Keratinocyte (primary cell): Measurements from ENCODE around the gene PDCD11. TPM values are rescaled to one million over a fixed set of nuclear protein-coding genes. Genes with fewer than 3 reads are reported as not detected.
A peak's percentile ranks its signal among the peaks of the same experiment; 100 is the strongest.

Experiments used
- DNase-seq: peaks from one replicate; pipeline ENCODE4 v3.0.0-alpha.2; 2011; ENCODE audit warnings: low read depth, missing footprints, low spot score
- FAIRE-seq: peaks from 2 replicates; lab custom pipeline; 2011; peaks lifted over from hg19 to GRCh38; lab: Jason Lieb, UNC
- H2AFZ ChIP-seq: 2 replicates; pipeline ENCODE4 v1.6.0; 2012; ENCODE audit warnings: low read length, control low read depth, inconsistent platforms; ENCODE audit not compliant: control insufficient read depth
- H3K27ac ChIP-seq: 2 replicates; pipeline ENCODE4 v1.5.1; 2011; ENCODE audit warnings: low read length; ENCODE audit not compliant: control insufficient read depth, insufficient read depth
- H3K27me3 ChIP-seq: 3 replicates; pipeline ENCODE4 v1.6.0; 2011; ENCODE audit warnings: low read length; ENCODE audit not compliant: control insufficient read depth, insufficient read depth; ENCODE audit errors: extremely low read depth
- H3K36me3 ChIP-seq, 2 experiments: 2 replicates in 1 of 2; 3 replicates in 1 of 2; pipeline ENCODE4 v1.5.1; 2011; ENCODE audit warnings: low read length in 2 of 2, mild to moderate bottlenecking in 1 of 2; ENCODE audit not compliant: control insufficient read depth in 2 of 2, insufficient read depth in 2 of 2; ENCODE audit errors: extremely low read depth in 1 of 2
- H3K4me1 ChIP-seq: 3 replicates; pipeline ENCODE4 v1.5.1; 2011; ENCODE audit warnings: low read length; ENCODE audit not compliant: control insufficient read depth, insufficient read depth; ENCODE audit errors: extremely low read depth
- H3K4me2 ChIP-seq: 3 replicates; pipeline ENCODE4 v1.6.0; 2011; ENCODE audit warnings: low read depth, low read length; ENCODE audit not compliant: control insufficient read depth, insufficient read depth; ENCODE audit errors: extremely low read depth
- H3K4me3 ChIP-seq, 3 experiments: fragments of 200-600 bp in 1 of 3; sonication (generic) in 1 of 3; 2 replicates in 2 of 3; 3 replicates in 1 of 3; pipeline ENCODE4 v1.5.1; 2011 to 2016; ENCODE audit warnings: low read length in 3 of 3, mild to moderate bottlenecking in 3 of 3, control low read depth in 2 of 3, inconsistent platforms in 1 of 3, low read depth in 1 of 3, mixed read lengths in 1 of 3, mixed run types in 1 of 3, moderate library complexity in 1 of 3; ENCODE audit not compliant: control insufficient read depth in 2 of 3, insufficient read depth in 2 of 3; ENCODE audit errors: extremely low read depth in 1 of 3
- H3K79me2 ChIP-seq: 2 replicates; pipeline ENCODE4 v1.6.0; 2012; ENCODE audit warnings: low read length; ENCODE audit not compliant: control insufficient read depth, insufficient read depth
- H3K9ac ChIP-seq: 3 replicates; pipeline ENCODE4 v1.6.0; 2011; ENCODE audit warnings: low read length; ENCODE audit not compliant: control insufficient read depth, insufficient read depth; ENCODE audit errors: extremely low read depth
- H3K9me1 ChIP-seq: 3 replicates; pipeline ENCODE4 v1.6.0; 2011; ENCODE audit warnings: low read length; ENCODE audit not compliant: control insufficient read depth, insufficient read depth; ENCODE audit errors: extremely low read depth
- H3K9me3 ChIP-seq: 2 replicates; pipeline ENCODE4 v1.5.1; 2012; ENCODE audit warnings: low read depth, low read length; ENCODE audit not compliant: control insufficient read depth
- H4K20me1 ChIP-seq: 3 replicates; pipeline ENCODE4 v1.6.0; 2011; ENCODE audit warnings: low read length; ENCODE audit not compliant: control insufficient read depth, insufficient read depth; ENCODE audit errors: extremely low read depth
- CTCF ChIP-seq, 3 experiments: IDR thresholded peaks in 1 of 3; conservative IDR thresholded peaks in 1 of 3; optimal IDR thresholded peaks in 1 of 3; 2 replicates in 2 of 3; 3 replicates in 1 of 3; pipeline versions ENCODE3 to v1.5.1; 2011; ENCODE audit warnings: low read length in 3 of 3, mild to moderate bottlenecking in 3 of 3, moderate library complexity in 2 of 3, control low read depth in 1 of 3, inconsistent platforms in 1 of 3; ENCODE audit not compliant: insufficient read depth in 2 of 3; ENCODE audit errors: extremely low read depth in 1 of 3
- EZH2 ChIP-seq: IDR thresholded peaks from one replicate; pipeline ENCODE4 v1.6.1; 2012; ENCODE audit warnings: inconsistent platforms, mild to moderate bottlenecking, low read length, moderate library complexity
- dilution Hi-C: fragments of 300-500 bp; cut with MboI; formaldehyde crosslinking; loops from one replicate; pipeline ENCODE4 v1.7.0; 2020; ENCODE audit warnings: low sequenced_read_pairs; ENCODE audit not compliant: extremely low pct_ligation_motif_present
- polyA plus RNA-seq, 5 experiments: library from polyadenylated mRNA; depleted of rRNA in 3 of 5; stranded (reverse) in 3 of 5; stranded (forward) in 1 of 5; unstranded in 1 of 5; fragments of >200 nt; gene quantifications; 1 replicate in 1 of 5; 2 replicates in 3 of 5; 3 replicates in 1 of 5; pipeline versions ENCODE4 v1.2.1 to v1.2.3, GENCODE V29; 2011 to 2012; ENCODE audit warnings: missing spikeins in 2 of 5, low read depth in 1 of 5, low replicate concordance in 1 of 5

Gene PDCD11
- polyA plus RNA-seq, 1 donor (not counting 4 experiments of a cell fraction or from before 2014, with no cell fraction given), result 28.6 TPM

- H3K79me2 ChIP-seq, result no peaks in the 10 kb centered on the region
- peaks cover 34 to 40% of the 10 kb centered on the region in 2 experiments for H3K36me3 ChIP-seq
- no peaks in the 10 kb centered on the region for H3K27me3 ChIP-seq
- TF ChIP-seq EZH2, result no peak
- TF ChIP-seq CTCF (optimal IDR thresholded peaks at IDR 0.05 in 1 of 3, IDR thresholded peaks at IDR 0.05 in 1 of 3, conservative IDR thresholded peaks at IDR 0.05 in 1 of 3; ENCODE audit: extremely low read depth in 1 of 3, insufficient read depth in 2 of 3, low read length in 3 of 3), result no peak
- no peaks in the 10 kb centered on the region for H3K9me3 ChIP-seq
- no peak overlapping the region for H3K27ac ChIP-seq
- FAIRE-seq, result no peak
- H3K9me1 ChIP-seq, result no peaks in the 10 kb centered on the region
- no peak overlapping the region for H2AFZ ChIP-seq
- peak; percentile 1 for DNase-seq
- H4K20me1 ChIP-seq, result no peaks in the 10 kb centered on the region
- H3K4me1 ChIP-seq, result peaks cover 15% of the 10 kb centered on the region
- H3K9ac ChIP-seq, result no peak overlapping the region
- no peak overlapping the region for H3K4me2 ChIP-seq
- dilution Hi-C loops, result no loop called here
- H3K4me3 ChIP-seq, result no peak overlapping the region
These were observed 52.3 kb downstream of the PDCD11 start for GRCh38 chr10:103448746-103449145.

GRCh38 chr10:103449208-103450144, 53.0 kb downstream of the PDCD11 start:
- H4K20me1 ChIP-seq, result no peaks in the 10 kb centered on the region
- no peak overlapping the region for H2AFZ ChIP-seq
- no peak for TF ChIP-seq EZH2
- no peak for TF ChIP-seq CTCF (optimal IDR thresholded peaks at IDR 0.05 in 1 of 3, IDR thresholded peaks at IDR 0.05 in 1 of 3, conservative IDR thresholded peaks at IDR 0.05 in 1 of 3; ENCODE audit: extremely low read depth in 1 of 3, insufficient read depth in 2 of 3, low read length in 3 of 3)
- peaks cover 15% of the 10 kb centered on the region for H3K4me1 ChIP-seq
- no peaks in the 10 kb centered on the region for H3K9me1 ChIP-seq
- no peaks in the 10 kb centered on the region for H3K27me3 ChIP-seq
- DNase-seq (no peak), FAIRE-seq (no peak)
- H3K36me3 ChIP-seq, result peaks cover 27 to 37% of the 10 kb centered on the region in 2 experiments
- no peak overlapping the region for H3K4me3 ChIP-seq
- H3K9ac ChIP-seq, result no peak overlapping the region
- no peaks in the 10 kb centered on the region for H3K79me2 ChIP-seq
- no peak overlapping the region for H3K4me2 ChIP-seq
- H3K9me3 ChIP-seq, result no peaks in the 10 kb centered on the region
- H3K27ac ChIP-seq, result no peak overlapping the region
- dilution Hi-C loops, result no loop called here
